ENCODE data around the gene ITIH3.
"Not testable (repeated sequence)": the region's sequence is repeated elsewhere in the genome, so short reads cannot be mapped to it uniquely, and the experiment has no call there.

The ITIH3 gene

DNA sequence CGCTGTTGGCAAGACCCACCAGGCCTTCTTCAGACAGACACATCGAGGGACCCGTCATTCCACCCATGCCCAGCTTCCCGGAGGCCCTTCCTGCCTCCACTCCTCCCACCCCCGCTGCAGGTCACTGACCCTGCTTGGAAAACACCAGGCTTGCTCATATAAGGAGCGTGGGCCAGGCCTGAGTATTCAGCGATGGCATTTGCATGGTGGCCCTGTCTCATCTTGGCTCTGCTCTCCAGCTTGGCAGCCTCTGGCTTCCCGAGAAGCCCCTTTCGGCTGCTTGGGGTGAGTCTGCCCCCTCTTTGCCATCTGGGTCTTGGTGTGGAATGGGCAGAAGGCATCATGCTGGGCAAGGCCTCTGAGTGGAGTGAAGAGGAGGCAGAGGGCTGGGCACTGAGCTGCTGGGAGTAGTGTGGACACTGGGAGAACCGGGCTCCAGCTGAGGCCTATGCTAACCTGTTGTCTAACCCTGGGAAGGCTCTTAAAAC is at the start of gene ITIH3:
TSS of gene ITIH3 (plus strand) at position 185 of the 488 bp plus-strand sequence. CDS start at position 193, 8 bp downstream.
- DNase-seq (ENCODE audit: low read depth in 2 of 3, low spot score in 2 of 3): no peak

DNA sequence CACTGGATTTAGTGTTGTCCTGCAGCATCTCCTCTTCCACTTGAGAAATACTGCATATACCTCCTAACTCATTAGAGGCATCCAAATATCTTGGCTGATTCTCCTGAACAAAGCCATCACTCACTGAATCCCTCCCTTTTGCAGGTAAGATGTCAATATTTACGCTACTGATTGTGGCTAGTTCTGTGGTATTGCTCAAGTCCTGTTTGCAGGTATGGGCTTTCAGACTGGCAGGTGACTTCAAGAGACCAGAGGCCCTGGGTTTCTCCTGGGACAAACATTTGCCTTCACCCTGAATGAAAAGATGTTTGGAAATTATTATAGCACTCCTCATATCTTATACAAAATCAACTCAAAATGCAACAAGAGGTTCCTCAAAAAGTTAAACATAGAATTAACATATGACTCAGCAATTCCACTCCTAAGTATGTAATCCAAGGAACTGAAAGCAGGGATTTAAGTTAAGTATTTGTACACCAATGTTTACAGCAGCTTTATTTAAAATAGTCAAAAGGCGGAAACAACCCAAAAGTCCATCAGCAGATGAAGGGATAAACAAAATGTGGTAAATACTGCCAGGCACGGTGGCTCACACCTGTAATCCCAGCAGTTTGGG is 42.4 kb upstream of the ITIH3 start:
- DNase-seq (ENCODE audit: low read depth in 2 of 3, low spot score in 2 of 3): no peak

DNA sequence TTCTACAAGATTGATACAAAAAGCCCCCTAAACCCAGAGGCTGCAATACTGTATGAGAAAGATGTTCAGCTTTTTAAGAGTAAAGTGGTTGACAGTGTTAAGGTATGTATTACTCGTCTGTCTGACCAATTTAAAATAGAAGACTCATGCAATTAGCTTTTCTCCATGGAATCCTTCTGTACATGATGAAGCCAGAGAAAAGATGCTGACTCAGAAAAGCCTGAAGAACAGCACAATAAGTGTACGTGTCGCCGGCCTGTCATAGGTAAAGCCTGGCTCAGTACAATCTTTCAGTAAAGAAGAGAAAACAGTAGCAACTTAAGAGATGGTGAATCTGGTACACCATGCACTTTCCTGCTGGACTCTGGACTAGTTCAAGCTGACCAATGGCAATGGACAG is 40.2 kb upstream of the ITIH3 start:
- DNase-seq (ENCODE audit: low read depth in 2 of 3, low spot score in 2 of 3): no peak

DNA sequence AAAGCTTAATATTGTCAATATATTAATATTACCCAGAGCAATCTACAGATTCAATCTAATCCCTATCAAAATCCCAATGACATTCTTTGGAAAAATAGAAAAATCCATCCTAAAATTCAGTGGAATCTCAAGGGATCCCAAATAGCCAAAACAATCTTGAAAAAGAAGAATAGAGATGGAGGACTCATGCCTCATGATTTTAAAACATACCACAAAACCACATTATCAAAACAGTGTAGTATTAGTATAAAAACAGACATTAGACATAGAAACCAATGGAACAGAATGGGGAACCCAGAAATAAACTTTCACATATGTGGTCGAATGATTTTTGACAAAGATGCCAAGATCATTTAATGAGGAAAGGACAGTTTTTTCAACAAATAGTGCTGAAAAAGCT is 38.5 kb upstream of the ITIH3 start:
- no peak for DNase-seq (ENCODE audit: low read depth in 2 of 3, low spot score in 2 of 3)

DNA sequence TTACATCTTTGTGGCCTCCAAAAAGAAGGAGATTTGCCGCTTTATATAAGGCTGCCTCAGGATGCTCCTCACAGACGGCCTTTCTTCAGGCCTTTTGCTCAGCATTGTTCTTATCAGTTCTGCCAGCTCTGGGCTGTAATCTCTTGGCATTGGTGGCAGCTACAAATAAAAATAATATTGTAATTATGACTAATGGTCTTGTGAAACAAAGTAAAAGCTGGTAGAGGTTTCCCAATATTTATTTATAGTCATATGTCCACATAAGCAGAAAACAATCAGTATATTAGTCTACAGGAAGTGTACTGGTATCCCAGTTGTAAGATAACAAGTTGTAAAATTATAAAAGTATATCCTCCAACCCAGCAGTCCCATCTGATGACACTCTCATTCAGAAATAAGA is 31.1 kb upstream of the ITIH3 start:
- no peak for DNase-seq (ENCODE audit: low read depth in 2 of 3, low spot score in 2 of 3)

GRCh38 chr3:52769786-52770455 is 24.7 kb upstream of the ITIH3 start:
- DNase-seq (ENCODE audit: low read depth in 2 of 3, low spot score in 2 of 3): no peak

DNA sequence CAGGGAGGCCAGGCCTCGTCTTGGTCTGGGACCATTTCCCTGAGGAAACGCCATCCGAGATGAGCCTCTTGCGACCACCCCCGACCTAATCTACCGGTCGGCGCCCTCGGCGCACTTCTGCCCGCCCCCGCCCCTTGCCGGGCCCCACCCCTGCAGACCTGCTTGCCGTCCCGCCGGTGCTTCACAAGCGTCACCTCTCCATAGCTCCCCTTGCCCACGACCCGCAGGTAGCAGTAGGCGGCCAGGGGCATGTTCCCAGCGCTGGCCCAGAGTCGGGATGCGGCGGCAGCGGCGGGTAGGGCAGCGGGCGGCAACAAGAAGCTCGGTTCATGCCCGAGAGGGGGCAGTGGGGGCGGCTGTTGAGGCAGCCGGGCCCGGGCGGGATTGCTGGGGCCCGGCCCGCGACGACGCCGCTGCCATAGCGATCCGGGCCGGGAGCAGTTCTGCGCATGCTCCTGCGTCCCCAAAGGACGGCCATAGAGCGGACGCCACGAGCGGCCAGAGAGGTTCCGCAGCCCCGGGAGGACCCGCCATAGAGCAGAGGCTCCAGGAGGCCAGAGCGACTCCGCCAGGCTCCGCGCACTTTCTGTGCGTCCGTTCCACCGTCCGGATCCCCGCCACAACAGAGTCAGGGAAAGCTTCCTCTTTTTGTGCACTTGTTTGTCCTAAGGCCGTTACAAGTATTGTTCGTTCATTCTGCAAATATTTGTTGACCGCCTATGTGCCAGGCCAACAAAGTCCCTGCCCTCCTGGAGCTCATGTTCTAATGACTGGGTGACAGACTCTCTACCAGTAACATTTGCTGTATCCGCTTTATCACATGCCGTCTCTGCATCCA is 23.9 kb upstream of the ITIH3 start, which contains the start of gene NEK4:
TSS of gene NEK4 (minus strand) at position 445 of the 838 bp plus-strand sequence. CDS start at position 251, 194 bp downstream.
- peak; percentile 73 to 74 (median 74) for DNase-seq (ENCODE audit: low read depth in 2 of 3, low spot score in 2 of 3)

GRCh38 chr3:52771334-52771681 is 23.3 kb upstream of the ITIH3 start:
- DNase-seq (ENCODE audit: low read depth in 2 of 3, low spot score in 2 of 3): no peak

DNA sequence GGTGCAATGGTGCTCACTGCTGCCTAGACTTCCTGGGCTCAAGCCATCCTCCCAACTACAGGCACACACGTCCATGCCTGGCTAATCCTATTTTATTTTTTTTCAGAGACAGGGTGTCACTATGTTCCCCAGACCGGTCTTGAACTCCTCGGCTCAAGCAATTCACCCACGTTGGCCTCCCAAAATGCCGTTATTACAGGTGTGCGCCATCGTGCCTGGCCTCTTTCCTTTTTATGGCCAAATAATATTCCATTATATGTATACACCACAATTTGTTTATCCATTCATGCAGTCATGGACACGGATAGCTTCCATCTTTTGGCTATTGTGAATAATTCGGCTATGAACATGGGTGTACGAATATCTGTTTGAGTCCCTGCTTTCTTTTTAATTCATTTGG is 22.9 kb upstream of the ITIH3 start:
- no peak for DNase-seq (ENCODE audit: low read depth in 2 of 3, low spot score in 2 of 3)

DNA sequence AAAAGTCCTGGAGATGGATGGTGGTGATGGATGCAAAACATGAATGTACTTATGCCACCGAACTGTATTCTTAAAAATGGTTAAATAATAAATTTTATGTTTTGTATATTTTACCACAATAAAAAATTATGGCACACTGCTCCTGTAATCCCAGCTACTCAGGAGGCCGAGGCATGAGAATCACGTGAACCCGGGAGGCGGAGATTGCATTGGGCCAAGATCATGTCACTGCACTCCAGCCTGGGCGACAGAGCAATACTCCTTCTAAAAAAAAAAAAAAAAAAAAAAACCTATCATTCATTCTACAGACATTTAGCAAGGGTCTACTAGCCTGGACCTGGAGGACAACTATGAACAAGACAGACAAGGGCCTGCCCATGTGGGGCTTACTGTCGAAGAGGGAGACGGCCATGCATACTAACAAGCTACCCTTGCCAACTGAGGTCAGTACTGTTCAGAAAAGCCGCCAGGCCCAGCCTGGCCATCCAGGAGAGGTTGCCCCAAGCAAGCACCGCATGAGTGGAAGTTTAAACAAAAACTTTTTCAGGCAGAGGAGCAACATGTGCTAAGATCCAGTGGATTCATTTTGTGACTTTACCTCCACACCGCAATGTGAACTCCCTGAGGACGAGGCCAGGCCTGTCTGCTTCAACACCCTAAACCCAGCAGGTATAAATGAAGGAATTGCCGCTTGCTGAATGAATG is 21.1 kb upstream of the ITIH3 start:
- no peak for DNase-seq (ENCODE audit: low read depth in 2 of 3, low spot score in 2 of 3)

GRCh38 chr3:52774066-52774713 is 20.4 kb upstream of the ITIH3 start:
- no peak for DNase-seq (ENCODE audit: low read depth in 2 of 3, low spot score in 2 of 3)

GRCh38 chr3:52774901-52775864 is 19.4 kb upstream of the ITIH3 start:
- no peak for DNase-seq (ENCODE audit: low read depth in 2 of 3, low spot score in 2 of 3)

GRCh38 chr3:52775877-52776276 is 18.7 kb upstream of the ITIH3 start:
- no peak for DNase-seq (ENCODE audit: low read depth in 2 of 3, low spot score in 2 of 3)

- DNase-seq (ENCODE audit: low read depth in 2 of 3, low spot score in 2 of 3): not testable (repeated sequence)
These were observed 18.1 kb upstream of the ITIH3 start for GRCh38 chr3:52776486-52776885.

- no peak for DNase-seq (ENCODE audit: low read depth in 2 of 3, low spot score in 2 of 3)
These were observed 17.3 kb upstream of the ITIH3 start, which contains the start of gene ITIH1 for GRCh38 chr3:52777127-52777958. Gene ITIH1 (plus strand): TSS chr3:52777599. CDS start chr3:52777616, 17 bp downstream.

- DNase-seq (ENCODE audit: low read depth in 2 of 3, low spot score in 2 of 3): no peak
These were observed 16.4 kb upstream of the ITIH3 start for GRCh38 chr3:52777959-52778805.

GRCh38 chr3:52779011-52779836 is 15.4 kb upstream of the ITIH3 start:
- no peak for DNase-seq (ENCODE audit: low read depth in 2 of 3, low spot score in 2 of 3)
